Neural cell (in vitro differentiated cells): ENCODE measurements around the gene DNAH6. TPM values are rescaled to one million over a fixed set of nuclear protein-coding genes. Genes with fewer than 3 reads are reported as not detected.

Source experiments
- H2AFZ ChIP-seq: fragments of 200-600, 300-800 bp; sonication (generic), shearing (Covaris generic); 2 replicates; pipeline ENCODE4 v1.6.0; 2014; ENCODE audit warnings: low read depth, mild to moderate bottlenecking, antibody characterized with exemption, low read length, moderate library complexity
- H3F3A ChIP-seq: fragments of 200-600 bp; shearing (Covaris generic); 2 replicates; pipeline ENCODE4 v1.6.1; 2016; ENCODE audit warnings: mild to moderate bottlenecking, moderate library complexity, mixed read lengths, antibody characterized with exemption, low read length; ENCODE audit not compliant: insufficient read depth, poor library complexity, severe bottlenecking
- H3K27ac ChIP-seq: fragments of 200-600, 300-800 bp; sonication (generic), shearing (Covaris generic); 2 replicates; pipeline ENCODE4 v1.5.1; 2014; ENCODE audit warnings: mild to moderate bottlenecking, low read length, moderate library complexity
- H3K27me3 ChIP-seq: fragments of 300-800, 200-600 bp; sonication (generic), shearing (Covaris generic); 2 replicates; pipeline ENCODE4 v1.6.0; 2014; ENCODE audit warnings: mild to moderate bottlenecking, low read depth, low read length, moderate library complexity; ENCODE audit not compliant: insufficient read depth
- H3K36me3 ChIP-seq: fragments of 300-800, 200-600 bp; sonication (generic), shearing (Covaris generic); 2 replicates; pipeline ENCODE4 v1.5.1; 2014; ENCODE audit warnings: mild to moderate bottlenecking, antibody characterized with exemption, low read length, moderate library complexity; ENCODE audit not compliant: insufficient read depth
- H3K4me2 ChIP-seq: fragments of 300-800, 200-600 bp; sonication (generic), shearing (Covaris generic); 2 replicates; pipeline ENCODE4 v1.6.0; 2014; ENCODE audit warnings: mild to moderate bottlenecking, low read length
- H3K4me3 ChIP-seq: fragments of 300-800, 200-600 bp; sonication (generic), shearing (Covaris generic); 2 replicates; pipeline ENCODE4 v1.5.1; 2014; ENCODE audit warnings: mild to moderate bottlenecking, low read length, moderate library complexity
- H3K79me2 ChIP-seq: fragments of 200-600 bp; shearing (Covaris generic); replicated peaks from 2 replicates; pipeline ENCODE4 v1.6.0; 2014; ENCODE audit warnings: mild to moderate bottlenecking, low read length, moderate library complexity; ENCODE audit not compliant: insufficient read depth
- H3K9ac ChIP-seq: fragments of 300-800, 200-600 bp; sonication (generic), shearing (Covaris generic); 2 replicates; pipeline ENCODE4 v1.6.1; 2016; ENCODE audit warnings: mild to moderate bottlenecking, low read length, mixed read lengths
- H3K9me2 ChIP-seq: fragments of 200-600 bp; shearing (Covaris generic); 2 replicates; pipeline ENCODE4 v1.6.1; 2016; ENCODE audit warnings: mild to moderate bottlenecking, low read length, mixed read lengths; ENCODE audit not compliant: insufficient read depth
- H3K9me3 ChIP-seq: fragments of 200-600, 300-800 bp; sonication (generic), shearing (Covaris generic); 2 replicates; pipeline ENCODE4 v1.6.1; 2016; ENCODE audit warnings: mild to moderate bottlenecking, mixed run types, low read length, moderate library complexity, mixed read lengths
- H4K20me1 ChIP-seq: fragments of 200-600 bp; shearing (Covaris generic); 2 replicates; pipeline ENCODE4 v1.6.1; 2016; ENCODE audit warnings: mild to moderate bottlenecking, mixed run types; ENCODE audit not compliant: insufficient read depth
- EP300 ChIP-seq: fragments of 450-650 bp; conservative IDR thresholded peaks from 2 replicates; pipeline ENCODE4 v1.6.1; 2014; ENCODE audit warnings: antibody characterized with exemption, mild to moderate bottlenecking, moderate library complexity; ENCODE audit not compliant: poor library complexity, severe bottlenecking
- EZH2 ChIP-seq: fragments of 200-600, 300-800 bp; shearing (Covaris generic), sonication (generic); IDR thresholded peaks from 2 replicates; pipeline ENCODE4 v1.6.1; 2014; ENCODE audit warnings: antibody characterized with exemption, low read length, borderline replicate concordance, mild to moderate bottlenecking; ENCODE audit not compliant: insufficient read depth, poor library complexity, severe bottlenecking
- MXI1 ChIP-seq: fragments of 450-650 bp; conservative IDR thresholded peaks from 2 replicates; pipeline ENCODE4 v1.6.1; 2014; ENCODE audit warnings: antibody characterized with exemption, mild to moderate bottlenecking; ENCODE audit not compliant: poor library complexity, severe bottlenecking
- POLR2AphosphoS5 ChIP-seq: IDR thresholded peaks from 2 replicates; pipeline ENCODE4 v1.6.1; 2012
- RAD21 ChIP-seq: fragments of 450-650 bp; conservative IDR thresholded peaks from 2 replicates; pipeline ENCODE4 v1.6.1; 2014; ENCODE audit warnings: antibody characterized with exemption, mild to moderate bottlenecking, moderate library complexity
- SMC3 ChIP-seq: fragments of 450-650 bp; conservative IDR thresholded peaks from 2 replicates; pipeline ENCODE4 v1.6.1; 2014; ENCODE audit warnings: antibody characterized with exemption, mild to moderate bottlenecking, moderate library complexity; ENCODE audit not compliant: poor library complexity
- TAF1 ChIP-seq: IDR thresholded peaks from 2 replicates; pipeline ENCODE4 v1.6.1; 2012; ENCODE audit warnings: low read depth
- polyA plus RNA-seq: library from polyadenylated mRNA; depleted of rRNA; stranded (reverse); fragments of >200 nt; gene quantifications from 2 replicates; pipeline ENCODE4 v1.2.3, GENCODE V29; 2014
- TF ChIP-seq, protein P1 (sequence below): IDR thresholded peaks from 2 replicates; pipeline ENCODE4 v1.6.1; 2012; ENCODE audit warnings: borderline replicate concordance
- TF ChIP-seq, protein P2 (sequence below): fragments of 450-650 bp; IDR thresholded peaks from 2 replicates; pipeline ENCODE4 v1.5.1; 2014; ENCODE audit warnings: antibody characterized with exemption, mild to moderate bottlenecking, moderate library complexity; ENCODE audit not compliant: poor library complexity, severe bottlenecking

The DNAH6 gene
- polyA plus RNA-seq, 1 donor from 2014 or later: 2.1 TPM

DNA sequence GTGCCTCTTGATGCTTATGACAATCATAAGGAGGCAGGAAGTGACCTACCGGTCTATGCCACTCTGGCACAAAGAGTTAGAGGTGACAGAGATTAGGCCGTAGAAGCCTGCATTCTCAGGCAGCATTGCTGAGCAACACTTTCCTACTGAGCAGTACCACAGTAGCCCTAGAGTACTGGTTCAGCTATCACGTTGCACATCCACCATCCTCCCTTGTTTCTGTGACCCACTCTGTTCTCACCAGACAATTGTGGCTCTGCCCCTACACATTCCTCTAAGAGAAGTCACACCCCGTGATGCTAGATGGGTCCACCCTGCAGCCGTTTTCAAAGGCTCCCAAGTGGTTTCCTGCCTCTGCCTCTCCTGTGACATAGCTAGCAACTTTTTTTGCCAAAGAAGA lies 34.6 kb upstream of the DNAH6 start:
- no peak overlapping the region for H3K27ac ChIP-seq
- no peaks in the 10 kb centered on the region for H3K79me2 ChIP-seq
- H3K36me3 ChIP-seq: no peaks in the 10 kb centered on the region
- H2AFZ ChIP-seq: no peak overlapping the region
- no peak overlapping the region for H3K4me3 ChIP-seq
- no peaks in the 10 kb centered on the region for H3K9me3 ChIP-seq
- no peaks in the 10 kb centered on the region for H3K9me2 ChIP-seq
- H3K9ac ChIP-seq: no peak overlapping the region
- TF ChIP-seq TAF1 (no peak), EZH2 (no peak), POLR2AphosphoS5 (no peak), MXI1 (no peak), SMC3 (no peak), EP300 (no peak), RAD21 (no peak)
- TF ChIP-seq, protein P1, sequence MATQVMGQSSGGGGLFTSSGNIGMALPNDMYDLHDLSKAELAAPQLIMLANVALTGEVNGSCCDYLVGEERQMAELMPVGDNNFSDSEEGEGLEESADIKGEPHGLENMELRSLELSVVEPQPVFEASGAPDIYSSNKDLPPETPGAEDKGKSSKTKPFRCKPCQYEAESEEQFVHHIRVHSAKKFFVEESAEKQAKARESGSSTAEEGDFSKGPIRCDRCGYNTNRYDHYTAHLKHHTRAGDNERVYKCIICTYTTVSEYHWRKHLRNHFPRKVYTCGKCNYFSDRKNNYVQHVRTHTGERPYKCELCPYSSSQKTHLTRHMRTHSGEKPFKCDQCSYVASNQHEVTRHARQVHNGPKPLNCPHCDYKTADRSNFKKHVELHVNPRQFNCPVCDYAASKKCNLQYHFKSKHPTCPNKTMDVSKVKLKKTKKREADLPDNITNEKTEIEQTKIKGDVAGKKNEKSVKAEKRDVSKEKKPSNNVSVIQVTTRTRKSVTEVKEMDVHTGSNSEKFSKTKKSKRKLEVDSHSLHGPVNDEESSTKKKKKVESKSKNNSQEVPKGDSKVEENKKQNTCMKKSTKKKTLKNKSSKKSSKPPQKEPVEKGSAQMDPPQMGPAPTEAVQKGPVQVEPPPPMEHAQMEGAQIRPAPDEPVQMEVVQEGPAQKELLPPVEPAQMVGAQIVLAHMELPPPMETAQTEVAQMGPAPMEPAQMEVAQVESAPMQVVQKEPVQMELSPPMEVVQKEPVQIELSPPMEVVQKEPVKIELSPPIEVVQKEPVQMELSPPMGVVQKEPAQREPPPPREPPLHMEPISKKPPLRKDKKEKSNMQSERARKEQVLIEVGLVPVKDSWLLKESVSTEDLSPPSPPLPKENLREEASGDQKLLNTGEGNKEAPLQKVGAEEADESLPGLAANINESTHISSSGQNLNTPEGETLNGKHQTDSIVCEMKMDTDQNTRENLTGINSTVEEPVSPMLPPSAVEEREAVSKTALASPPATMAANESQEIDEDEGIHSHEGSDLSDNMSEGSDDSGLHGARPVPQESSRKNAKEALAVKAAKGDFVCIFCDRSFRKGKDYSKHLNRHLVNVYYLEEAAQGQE: no peak
- TF ChIP-seq, protein P2, sequence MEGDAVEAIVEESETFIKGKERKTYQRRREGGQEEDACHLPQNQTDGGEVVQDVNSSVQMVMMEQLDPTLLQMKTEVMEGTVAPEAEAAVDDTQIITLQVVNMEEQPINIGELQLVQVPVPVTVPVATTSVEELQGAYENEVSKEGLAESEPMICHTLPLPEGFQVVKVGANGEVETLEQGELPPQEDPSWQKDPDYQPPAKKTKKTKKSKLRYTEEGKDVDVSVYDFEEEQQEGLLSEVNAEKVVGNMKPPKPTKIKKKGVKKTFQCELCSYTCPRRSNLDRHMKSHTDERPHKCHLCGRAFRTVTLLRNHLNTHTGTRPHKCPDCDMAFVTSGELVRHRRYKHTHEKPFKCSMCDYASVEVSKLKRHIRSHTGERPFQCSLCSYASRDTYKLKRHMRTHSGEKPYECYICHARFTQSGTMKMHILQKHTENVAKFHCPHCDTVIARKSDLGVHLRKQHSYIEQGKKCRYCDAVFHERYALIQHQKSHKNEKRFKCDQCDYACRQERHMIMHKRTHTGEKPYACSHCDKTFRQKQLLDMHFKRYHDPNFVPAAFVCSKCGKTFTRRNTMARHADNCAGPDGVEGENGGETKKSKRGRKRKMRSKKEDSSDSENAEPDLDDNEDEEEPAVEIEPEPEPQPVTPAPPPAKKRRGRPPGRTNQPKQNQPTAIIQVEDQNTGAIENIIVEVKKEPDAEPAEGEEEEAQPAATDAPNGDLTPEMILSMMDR: no peak
- H3F3A ChIP-seq: no peaks in the 10 kb centered on the region
- H3K4me2 ChIP-seq: no peak overlapping the region
- H4K20me1 ChIP-seq: no peaks in the 10 kb centered on the region
- H3K27me3 ChIP-seq: no peaks in the 10 kb centered on the region

DNA sequence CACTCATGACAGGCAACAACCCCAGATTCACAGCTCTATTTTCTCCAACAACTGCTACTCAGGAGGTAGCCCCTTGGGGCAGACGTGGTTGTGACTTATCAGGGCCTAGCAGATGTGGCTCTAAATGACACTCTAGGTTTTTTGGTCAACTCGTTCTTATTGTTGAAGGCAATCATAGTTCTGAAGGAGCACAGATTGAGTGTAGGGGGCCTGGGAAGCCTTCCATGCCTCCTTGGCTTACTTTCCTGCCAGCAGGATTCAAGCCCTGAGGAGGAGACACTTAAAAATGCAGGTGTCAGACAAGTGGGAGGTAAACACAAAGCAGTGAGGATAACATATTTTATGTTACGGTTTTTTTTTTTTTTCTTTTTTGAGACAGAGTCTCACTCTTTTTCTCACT lies 33.7 kb upstream of the DNAH6 start:
- no peak overlapping the region for H3K27ac ChIP-seq
- H3K9ac ChIP-seq: no peak overlapping the region
- H3K9me2 ChIP-seq: no peaks in the 10 kb centered on the region
- H3K4me3 ChIP-seq: no peak overlapping the region
- no peaks in the 10 kb centered on the region for H4K20me1 ChIP-seq
- no peaks in the 10 kb centered on the region for H3K36me3 ChIP-seq
- no peak overlapping the region for H2AFZ ChIP-seq
- no peaks in the 10 kb centered on the region for H3K79me2 ChIP-seq
- H3K9me3 ChIP-seq: no peaks in the 10 kb centered on the region
- TF ChIP-seq, protein P2: no peak
- TF ChIP-seq RAD21 (no peak), POLR2AphosphoS5 (no peak)
- H3F3A ChIP-seq: no peaks in the 10 kb centered on the region
- no peak overlapping the region for H3K4me2 ChIP-seq
- H3K27me3 ChIP-seq: no peaks in the 10 kb centered on the region
